Measurements from ENCODE around the gene MED10.

Gene MED10

GRCh38 chr5:6407558-6408259 is 29.4 kb upstream of the MED10 start:
- TF ChIP-seq CTCF (IDR thresholded peaks at IDR 0.05; ENCODE audit: low read depth, low read length), result no peak
- H3K4me3 ChIP-seq (ENCODE audit: low read depth, low read length), result no peak overlapping the region

- TF ChIP-seq CTCF (IDR thresholded peaks at IDR 0.05; ENCODE audit: low read depth, low read length), result no peak
Observed at GRCh38 chr5:6405591-6405990, 27.2 kb upstream of the MED10 start.

GRCh38 chr5:6404129-6404528 is 25.8 kb upstream of the MED10 start:
- TF ChIP-seq CTCF (IDR thresholded peaks at IDR 0.05; ENCODE audit: low read depth, low read length), result no peak
- H3K4me3 ChIP-seq (ENCODE audit: low read depth, low read length), result no peak overlapping the region

More at GRCh38 chr5:6405591-6405990, 27.2 kb upstream of the MED10 start:
- no peak overlapping the region for H3K4me3 ChIP-seq (ENCODE audit: low read depth, low read length)

GRCh38 chr5:6403416-6403815 is 25.1 kb upstream of the MED10 start:
- TF ChIP-seq CTCF (IDR thresholded peaks at IDR 0.05; ENCODE audit: low read depth, low read length), result no peak
- H3K4me3 ChIP-seq (ENCODE audit: low read depth, low read length), result no peak overlapping the region

GRCh38 chr5:6402939-6403338 is 24.6 kb upstream of the MED10 start:
- TF ChIP-seq CTCF (IDR thresholded peaks at IDR 0.05; ENCODE audit: low read depth, low read length), result no peak
- H3K4me3 ChIP-seq (ENCODE audit: low read depth, low read length), result no peak overlapping the region

GRCh38 chr5:6401410-6401809 is 23.1 kb upstream of the MED10 start:
- no peak for TF ChIP-seq CTCF (IDR thresholded peaks at IDR 0.05; ENCODE audit: low read depth, low read length)
- no peak overlapping the region for H3K4me3 ChIP-seq (ENCODE audit: low read depth, low read length)

- H3K4me3 ChIP-seq (ENCODE audit: low read depth, low read length), result no peak overlapping the region
- no peak for TF ChIP-seq CTCF (IDR thresholded peaks at IDR 0.05; ENCODE audit: low read depth, low read length)
Observed at GRCh38 chr5:6399980-6400910, 21.9 kb upstream of the MED10 start.
